ENCODE measurements around the gene RTN1. TPM values are rescaled to one million over a fixed set of nuclear protein-coding genes. Genes with fewer than 3 reads are reported as not detected.

RTN1 gene
- total and polyA plus RNA-seq, 2 of the 8 experiments (the other 6 are each of a cell fraction or from before 2014, with no cell fraction given), result 2.8 to 4.9 TPM

- no peaks in the 10 kb centered on the region for H4K20me1 ChIP-seq (replicated peaks in 1 of 2; ENCODE audit: control insufficient read depth in 1 of 2, insufficient read depth in 2 of 2, low read length in 2 of 2)
- H3K9me3 ChIP-seq (ENCODE audit: insufficient read depth in 2 of 2, low read depth in 1 of 2, low read length in 1 of 2), result peaks cover 0 to 4% of the 10 kb centered on the region in 2 experiments; a peak in 1 of 4 replicates
- no peak overlapping the region for H4K8ac ChIP-seq (ENCODE audit: extremely low read depth, insufficient read depth, low read length)
- H3K23me2 ChIP-seq (ENCODE audit: low read depth, low read length), result no peaks in the 10 kb centered on the region
- no peaks in the 10 kb centered on the region for H3K27me3 ChIP-seq (replicated peaks in 1 of 4; ENCODE audit: control insufficient read depth in 3 of 4, extremely low read depth in 1 of 4, insufficient read depth in 3 of 4, low read length in 3 of 4)
- no peak overlapping the region for H2BK20ac ChIP-seq (ENCODE audit: low read length)
- POLR2A ChIA-PET (ENCODE audit: partially characterized antibody), result no interaction called here
- H3K9ac ChIP-seq (replicated peaks in 1 of 4; ENCODE audit: extremely low read depth in 1 of 4, low read depth in 3 of 4, low read length in 3 of 4), result no peak overlapping the region
- H2AK5ac ChIP-seq (ENCODE audit: low read depth, low read length), result no peak overlapping the region
- H3K27ac ChIP-seq (ENCODE audit: low read depth, low read length), result no peak overlapping the region
- H4K91ac ChIP-seq (replicated peaks; ENCODE audit: insufficient read length, low read length), result no peak overlapping the region
- H2BK120ac ChIP-seq (replicated peaks; ENCODE audit: low read depth, low read length), result no peak overlapping the region
- H3K79me1 ChIP-seq (ENCODE audit: low read depth, low read length), result no peaks in the 10 kb centered on the region
- no peak overlapping the region for H3K23ac ChIP-seq (ENCODE audit: insufficient read length)
- no peak overlapping the region for H3K4me2 ChIP-seq (ENCODE audit: insufficient read depth in 1 of 2, low read depth in 2 of 2, low read length in 2 of 2)
- no peak overlapping the region for H3K56ac ChIP-seq (replicated peaks; ENCODE audit: insufficient read length, low read depth, low read length)
- FAIRE-seq (no peak), DNase-seq (ENCODE audit: low read depth in 1 of 2, low spot score in 2 of 2) (no peak)
- H2AFZ ChIP-seq (ENCODE audit: low read length), result no peak overlapping the region
- H4K5ac ChIP-seq (ENCODE audit: insufficient read length, low read depth, low read length), result no peak overlapping the region
- H3K36me3 ChIP-seq (ENCODE audit: control insufficient read depth in 2 of 4, insufficient read depth in 4 of 4, low read length in 3 of 4), result no peaks in the 10 kb centered on the region
- no peak overlapping the region for H2BK12ac ChIP-seq (ENCODE audit: low read depth, low read length)
- no peak overlapping the region for H3K14ac ChIP-seq (ENCODE audit: insufficient read length)
- H3K18ac ChIP-seq (ENCODE audit: extremely low read depth, low read length), result no peak overlapping the region
- H3K79me2 ChIP-seq (ENCODE audit: control insufficient read depth in 1 of 2, insufficient read depth in 2 of 2, low read length in 2 of 2), result no peaks in the 10 kb centered on the region
- H3K4me1 ChIP-seq (replicated peaks in 1 of 4; ENCODE audit: control insufficient read depth in 3 of 4, insufficient read depth in 4 of 4, low read length in 3 of 4), result no peaks in the 10 kb centered on the region
- H3K4ac ChIP-seq (replicated peaks; ENCODE audit: insufficient read length, low read depth, low read length), result no peak overlapping the region
- 5% methylated on average over 1 of the region's 1 CpG; no CpG with 5 or more reads in 1 of the 2 experiments for WGBS, 2 experiments (ENCODE audit: extremely low coverage in 1 of 2, insufficient coverage in 1 of 2, insufficient read length in 1 of 2, insufficient replicate concordance in 2 of 2, low coverage in 1 of 2, low lambda C conversion rate in 2 of 2, missing lambda C conversion rate in 1 of 2)
- H2BK15ac ChIP-seq (ENCODE audit: low read length), result no peak overlapping the region
- H2BK5ac ChIP-seq (ENCODE audit: low read depth, low read length), result no peak overlapping the region
- no peak overlapping the region for H3K4me3 ChIP-seq (ENCODE audit: extremely low read depth in 1 of 4, insufficient read depth in 2 of 4, low read depth in 3 of 4, low read length in 4 of 4)
- CTCF ChIA-PET (ENCODE audit: partially characterized antibody), result interaction anchor here (1.5 to 6.1 kb wide), 4 partner anchors 13 to 207 kb away, joined by 3 to 47 read pairs (median 34); no protein-coding TSS in a partner anchor
- TF ChIP-seq TAF1 (IDR thresholded peaks at IDR 0.05; ENCODE audit: low read depth, low read length) (no peak), YY1 (IDR thresholded peaks at IDR 0.05; ENCODE audit: low read depth, low read length) (no peak), SP4 (IDR thresholded peaks at IDR 0.05; ENCODE audit: low read length) (no peak), KDM5A (IDR thresholded peaks at IDR 0.05; ENCODE audit: low read length) (no peak), HDAC6 (IDR thresholded peaks at IDR 0.05; ENCODE audit: low read depth, low read length) (no peak), CTBP2 (IDR thresholded peaks at IDR 0.05; ENCODE audit: borderline replicate concordance, insufficient read depth, insufficient read length, low read length) (no peak), BCL11A (IDR thresholded peaks at IDR 0.05; ENCODE audit: low read depth in 2 of 2, low read length in 2 of 2) (no peak), TBP (IDR thresholded peaks at IDR 0.05; ENCODE audit: low read depth, low read length) (no peak), TAF7 (optimal IDR thresholded peaks at IDR 0.05; ENCODE audit: borderline replicate concordance, low read depth, low read length) (no peak), EP300 (IDR thresholded peaks at IDR 0.05; ENCODE audit: borderline replicate concordance in 1 of 2, low read depth in 2 of 2, low read length in 2 of 2) (no peak), GABPA (IDR thresholded peaks at IDR 0.05; ENCODE audit: borderline replicate concordance, insufficient read depth, low read length) (no peak), BRCA1 (IDR thresholded peaks at IDR 0.05; ENCODE audit: low read depth, low read length) (no peak)
- TF ChIP-seq, protein P1, sequence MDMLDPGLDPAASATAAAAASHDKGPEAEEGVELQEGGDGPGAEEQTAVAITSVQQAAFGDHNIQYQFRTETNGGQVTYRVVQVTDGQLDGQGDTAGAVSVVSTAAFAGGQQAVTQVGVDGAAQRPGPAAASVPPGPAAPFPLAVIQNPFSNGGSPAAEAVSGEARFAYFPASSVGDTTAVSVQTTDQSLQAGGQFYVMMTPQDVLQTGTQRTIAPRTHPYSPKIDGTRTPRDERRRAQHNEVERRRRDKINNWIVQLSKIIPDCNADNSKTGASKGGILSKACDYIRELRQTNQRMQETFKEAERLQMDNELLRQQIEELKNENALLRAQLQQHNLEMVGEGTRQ (IDR thresholded peaks at IDR 0.05; ENCODE audit: low read length), result no peak
Observed at GRCh38 chr14:59690426-59690825, 180.2 kb downstream of the RTN1 start.

All from H1 (cell line).